ENCODE measurements around the gene ENOX2. TPM values are rescaled to one million over a fixed set of nuclear protein-coding genes. Genes with fewer than 3 reads are reported as not detected.

The ENOX2 gene
- total RNA-seq, 1 experiment from 2014 or later: 12.9 TPM

- TF ChIP-seq CTCF (IDR thresholded peaks at IDR 0.05 in 2 of 3, conservative IDR thresholded peaks at IDR 0.05 in 1 of 3; ENCODE audit: borderline replicate concordance in 1 of 3, insufficient read depth in 1 of 3, low read depth in 2 of 3, low read length in 2 of 3): no peak
Measured at GRCh38 chrX:130716781-130717413, 186.1 kb downstream of the ENOX2 start (continued).

GRCh38 chrX:130716346-130716745 is 186.7 kb downstream of the ENOX2 start:
- Histone ChIP-seq H3K9ac (ENCODE audit: low read length) (no peak overlapping the region), H3K4me1 (ENCODE audit: control insufficient read depth in 1 of 2, insufficient read depth in 2 of 2, low read length in 2 of 2) (no peaks in the 10 kb centered on the region), H3K27ac (ENCODE audit: low read depth, low read length) (no peak overlapping the region), H3K4me2 (ENCODE audit: low read length) (no peak overlapping the region), H3K79me2 (ENCODE audit: insufficient read depth, low read length) (no peaks in the 10 kb centered on the region), H3K9me2 (ENCODE audit: insufficient read depth) (no peaks in the 10 kb centered on the region), H2AFZ (ENCODE audit: low read depth, low read length, poor library complexity, severe bottlenecking) (no peak overlapping the region), H3K36me3 (ENCODE audit: control insufficient read depth in 1 of 2, insufficient read depth in 2 of 2, low read length in 2 of 2) (no peaks in the 10 kb centered on the region), H4K20me1 (ENCODE audit: insufficient read depth) (no peaks in the 10 kb centered on the region), H3K9me3 (ENCODE audit: control insufficient read depth in 1 of 2, insufficient read depth in 1 of 2, low read depth in 1 of 2, low read length in 2 of 2) (no peaks in the 10 kb centered on the region), H3K27me3 (ENCODE audit: insufficient read depth, low read length) (no peaks in the 10 kb centered on the region), H3K4me3 (replicated peaks in 1 of 2; ENCODE audit: low read depth in 1 of 2, low read length in 2 of 2) (no peak overlapping the region)
- intact Hi-C loops (cut with micrococcal nuclease): no loop called here
- DNase-seq (ENCODE audit: low read depth, low spot score): no peak
- ChIA-PET RAD21 (ENCODE audit: low non-redundant PET in 1 of 2, low total read pairs in 2 of 2, uncharacterized antibody in 2 of 2, unreplicated experiment in 2 of 2) (no interaction called here), POLR2A (no interaction called here), CTCF (no interaction called here)
- no peak for ATAC-seq
- no TSS peak for BruUV-seq (replicated peaks)
- TF ChIP-seq JUND (IDR thresholded peaks at IDR 0.05) (no peak), ZFX (IDR thresholded peaks at IDR 0.05) (no peak), YY1 (IDR thresholded peaks at IDR 0.05; ENCODE audit: extremely low read depth, insufficient replicate concordance, low read depth, low read length) (no peak), ATF3 (IDR thresholded peaks at IDR 0.05) (no peak), TCF7L2 (IDR thresholded peaks at IDR 0.05; ENCODE audit: borderline replicate concordance, extremely low read depth, insufficient read depth, insufficient read length) (no peak), RAD21 (IDR thresholded peaks at IDR 0.05; ENCODE audit: low read depth) (no peak), SIN3A (IDR thresholded peaks at IDR 0.05; ENCODE audit: low read depth) (no peak), SRF (IDR thresholded peaks at IDR 0.05; ENCODE audit: low read depth) (no peak), CBX3 (IDR thresholded peaks at IDR 0.05; ENCODE audit: low read depth) (no peak), EZH2phosphoT487 (IDR thresholded peaks at IDR 0.05; ENCODE audit: borderline replicate concordance) (no peak), POLR2A (IDR thresholded peaks at IDR 0.05; ENCODE audit: borderline replicate concordance, extremely low read depth, insufficient read depth, insufficient read length) (no peak), POLR2AphosphoS5 (IDR thresholded peaks at IDR 0.05; ENCODE audit: low read depth, low read length) (no peak), MAX (IDR thresholded peaks at IDR 0.05) (no peak), SP1 (IDR thresholded peaks at IDR 0.05; ENCODE audit: low read depth) (no peak), ZBTB33 (IDR thresholded peaks at IDR 0.05; ENCODE audit: extremely low read depth, insufficient replicate concordance, low read length) (no peak), CTCF (IDR thresholded peaks at IDR 0.05 in 2 of 3, conservative IDR thresholded peaks at IDR 0.05 in 1 of 3; ENCODE audit: borderline replicate concordance in 1 of 3, insufficient read depth in 1 of 3, low read depth in 2 of 3, low read length in 2 of 3) (no peak), CEBPB (IDR thresholded peaks at IDR 0.05; ENCODE audit: low read depth) (no peak), EGR1 (IDR thresholded peaks at IDR 0.05; ENCODE audit: low read depth) (no peak)

All from HCT116 (cell line).